Measurements from ENCODE around the gene CACNA1D.
"Not testable (repeated sequence)": the region's sequence is repeated elsewhere in the genome, so short reads cannot be mapped to it uniquely, and the experiment has no call there.

Gene CACNA1D

DNA sequence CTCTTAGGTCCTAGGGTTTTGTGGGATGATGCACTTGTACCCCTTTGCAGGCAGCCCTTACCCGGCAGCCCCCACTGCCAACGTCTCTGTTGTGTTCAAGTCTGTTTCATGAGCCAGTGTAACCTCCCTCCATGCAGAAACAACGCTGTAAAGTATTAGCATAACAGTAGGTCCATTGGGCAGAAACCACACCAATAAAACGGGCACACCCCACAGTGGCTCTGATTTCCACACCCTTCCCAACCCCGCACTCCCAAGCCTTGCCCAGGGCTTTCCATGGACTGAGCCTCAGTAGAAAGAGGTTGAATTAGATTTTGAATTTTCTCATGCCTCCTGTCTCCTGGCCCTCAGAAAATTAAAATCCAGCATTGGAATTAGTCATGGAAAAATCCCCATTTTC lies 124.5 kb downstream of the CACNA1D start:
- DNase-seq: no peak

DNA sequence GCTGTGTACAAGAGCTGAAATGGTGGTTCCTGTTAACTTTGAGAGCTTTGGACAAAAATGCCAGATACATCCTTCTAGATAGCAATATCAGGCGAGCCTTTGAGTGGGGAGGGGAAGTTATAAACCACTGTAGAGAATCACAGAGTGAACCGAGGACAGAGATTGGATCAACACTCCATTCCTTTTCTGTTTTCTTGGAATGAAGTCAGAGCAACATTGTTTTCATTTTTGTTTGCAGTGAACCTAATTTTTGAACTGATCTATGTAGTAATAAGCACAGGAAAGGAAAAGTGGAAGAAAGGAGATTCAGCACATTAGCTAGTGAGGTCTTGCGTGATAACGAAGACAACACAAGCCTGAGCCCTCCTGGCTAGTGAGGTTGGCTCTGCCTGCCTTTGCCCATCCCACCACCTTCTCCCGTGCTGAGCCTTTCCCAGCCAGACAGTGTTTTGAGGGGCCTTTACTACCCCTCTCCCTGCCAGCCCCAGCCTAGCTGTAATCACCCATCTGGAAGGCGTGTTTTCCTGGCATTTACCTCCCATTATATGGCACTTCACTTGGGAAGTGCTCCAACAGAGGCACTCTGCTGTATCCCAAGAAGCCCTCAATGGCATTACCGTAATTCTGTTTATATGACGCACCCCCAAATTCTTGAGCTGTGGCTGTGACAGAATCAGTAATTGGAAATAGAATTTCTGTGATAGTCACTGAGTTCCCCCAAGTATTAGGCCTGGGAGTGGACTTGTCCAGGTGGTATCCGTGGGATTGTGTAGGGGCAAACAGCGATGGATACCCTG lies 129.8 kb downstream of the CACNA1D start:
- no peak for DNase-seq

DNA sequence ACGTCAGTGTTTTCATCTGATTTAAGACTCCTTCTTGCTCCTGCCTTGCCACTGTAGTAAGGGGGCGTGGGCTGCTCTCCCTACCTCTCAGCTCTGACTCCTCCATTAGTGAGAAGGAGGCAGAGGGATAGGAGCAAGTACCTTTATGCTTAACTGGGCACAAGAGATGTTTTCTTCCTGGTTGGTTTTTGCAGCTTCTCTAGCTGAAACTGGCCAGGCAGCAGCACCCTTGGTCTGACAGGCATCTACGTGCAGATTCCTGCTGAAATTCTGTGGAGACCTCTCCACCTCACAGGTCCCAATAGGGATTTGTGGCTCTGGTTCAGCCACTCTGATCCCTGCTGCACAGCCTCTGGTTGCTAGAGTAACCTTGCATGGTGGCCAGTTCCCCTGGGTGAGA lies 132.5 kb downstream of the CACNA1D start:
- no peak for DNase-seq

DNA sequence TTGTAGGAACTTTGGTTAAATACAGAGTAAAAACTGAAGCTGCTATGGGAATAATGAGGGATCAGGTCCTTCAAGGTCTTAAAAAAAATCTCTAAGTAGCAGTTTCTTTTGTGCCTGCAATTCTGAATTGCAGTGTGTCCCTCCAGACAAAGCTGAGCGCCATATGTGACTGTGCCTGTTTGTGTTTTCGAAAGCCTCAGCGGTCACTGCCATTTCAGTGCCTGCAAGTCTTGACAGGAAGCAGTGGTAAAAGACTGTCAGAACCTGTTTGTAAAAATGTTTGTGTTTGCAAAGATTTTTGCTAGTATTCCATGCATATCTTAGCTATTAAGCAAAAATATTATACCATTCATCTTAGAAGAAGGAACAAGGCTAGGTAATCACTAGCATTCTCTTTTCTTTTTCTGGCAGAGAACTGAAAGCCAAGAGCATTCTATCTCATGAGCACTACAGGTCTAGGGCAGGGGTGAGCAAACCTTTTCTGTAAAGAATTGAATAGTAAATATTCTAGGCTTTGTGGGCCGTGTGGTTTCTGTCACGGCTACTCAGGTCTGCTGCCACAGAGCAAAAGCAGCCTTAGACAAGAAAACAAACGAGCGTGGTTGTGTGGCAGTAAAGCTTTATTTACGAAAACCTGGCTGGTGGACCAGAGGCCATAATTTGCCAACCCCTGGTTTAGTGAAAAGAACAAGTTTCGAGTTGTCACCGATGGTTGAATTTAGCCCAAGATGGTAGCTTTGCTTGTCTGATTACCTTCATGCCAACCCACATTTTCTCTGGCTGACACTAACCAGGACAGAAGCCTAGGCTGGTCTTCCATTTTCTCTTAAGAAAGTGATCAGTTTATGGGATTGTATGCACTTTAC lies 134.4 kb downstream of the CACNA1D start:
- no peak for DNase-seq

DNA sequence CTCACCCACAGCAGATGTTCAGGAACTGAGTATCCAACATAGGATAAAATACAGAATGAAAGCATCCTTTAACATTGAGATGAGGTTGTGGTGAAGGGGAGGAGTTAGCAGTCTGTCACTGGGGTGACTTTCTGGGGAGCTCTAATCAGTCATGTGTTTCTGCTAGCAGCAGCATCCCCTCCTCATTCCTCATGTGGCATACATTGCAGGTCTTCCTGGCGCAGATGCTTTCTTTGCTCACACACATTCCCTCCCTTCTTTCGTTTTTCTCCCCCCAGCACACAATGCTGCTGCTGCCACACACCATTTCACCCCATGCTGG lies 135.0 kb downstream of the CACNA1D start:
- DNase-seq: no peak

DNA sequence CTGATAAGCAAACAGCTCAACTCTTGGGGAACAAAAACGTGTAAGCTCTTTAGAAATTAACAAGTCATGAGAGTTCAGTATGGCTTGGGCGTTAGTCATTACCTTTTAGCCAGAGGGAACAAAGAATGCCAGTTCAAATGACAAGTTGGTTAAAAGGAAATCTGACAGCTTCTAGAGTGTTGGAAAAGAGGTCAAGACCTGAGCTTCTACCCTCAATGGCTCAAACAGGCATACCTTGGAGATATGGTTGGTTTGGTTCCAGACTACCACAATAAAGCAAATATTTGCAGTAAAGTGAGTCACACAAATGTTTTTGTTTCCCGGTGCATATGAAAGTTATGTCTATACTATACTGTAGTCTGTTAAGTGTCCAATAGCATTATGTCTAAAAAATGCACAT lies 136.1 kb downstream of the CACNA1D start:
- DNase-seq: no peak

DNA sequence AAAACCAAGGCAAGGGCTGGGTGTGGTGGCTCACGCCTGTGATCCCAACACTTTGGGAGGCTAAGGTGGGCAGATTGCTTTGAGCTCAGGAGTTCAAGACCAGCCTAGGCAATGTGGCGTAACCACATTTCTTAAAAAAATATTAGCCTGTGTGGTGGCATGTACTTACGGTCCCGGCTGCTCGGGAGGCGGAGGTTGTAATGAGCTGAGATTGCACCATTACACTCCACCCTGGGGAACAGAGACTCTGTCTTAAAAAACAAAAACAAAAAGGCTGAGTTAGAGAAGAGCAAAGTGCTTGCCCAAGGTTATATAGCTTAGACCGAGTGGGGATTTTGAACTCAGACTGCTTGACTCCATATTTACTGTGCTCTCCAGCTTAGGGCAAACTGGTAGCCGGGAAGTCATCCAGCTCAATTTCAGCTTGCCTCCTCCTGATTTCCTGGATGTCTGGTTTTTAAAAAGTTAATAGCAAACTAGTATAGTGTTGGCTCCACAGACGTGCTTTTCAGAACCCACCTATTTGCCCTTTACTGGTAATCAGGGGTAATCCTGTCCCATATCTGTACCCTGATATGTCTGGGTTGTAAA lies 138.9 kb downstream of the CACNA1D start:
- no peak for DNase-seq

DNA sequence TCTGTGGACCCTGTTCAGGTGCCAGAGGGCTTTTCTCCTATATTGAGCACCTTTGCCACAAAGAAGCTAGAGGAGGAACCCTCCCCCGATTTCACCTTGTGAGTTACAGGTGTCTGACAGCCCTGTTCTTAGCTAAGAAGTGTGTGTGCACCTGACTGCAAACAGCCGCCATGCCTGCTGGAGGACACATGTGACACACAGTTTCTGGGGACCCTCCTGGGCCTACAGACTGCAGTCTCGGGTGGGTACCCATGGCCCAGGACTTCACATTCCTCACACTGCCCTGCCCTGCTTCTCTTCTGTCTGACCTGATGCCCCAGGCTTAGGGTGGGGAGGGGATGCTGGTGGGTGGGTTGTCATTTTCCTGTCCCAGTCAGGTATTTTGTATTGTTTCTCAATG lies 140.6 kb downstream of the CACNA1D start:
- DNase-seq: no peak

DNA sequence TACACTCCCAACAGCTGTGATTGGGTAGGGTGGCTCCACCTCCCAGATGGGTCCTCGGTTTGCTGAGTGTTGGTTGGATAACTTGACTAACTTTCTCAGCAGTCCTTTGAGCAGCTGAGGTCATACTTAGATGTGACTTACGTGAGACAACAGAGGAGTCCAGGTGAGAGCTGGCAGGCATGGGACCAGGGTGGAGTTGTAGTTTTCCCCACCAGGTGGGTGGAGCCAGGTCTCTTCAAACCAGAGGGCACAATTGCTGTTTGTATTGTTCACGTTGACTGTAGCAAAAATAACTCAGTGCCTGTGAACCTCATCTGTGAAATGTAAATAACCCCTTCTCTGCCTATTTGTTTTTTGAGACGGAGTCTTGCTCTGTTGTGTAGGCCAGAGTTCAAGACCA lies 144.4 kb downstream of the CACNA1D start:
- not testable (repeated sequence) for DNase-seq

DNA sequence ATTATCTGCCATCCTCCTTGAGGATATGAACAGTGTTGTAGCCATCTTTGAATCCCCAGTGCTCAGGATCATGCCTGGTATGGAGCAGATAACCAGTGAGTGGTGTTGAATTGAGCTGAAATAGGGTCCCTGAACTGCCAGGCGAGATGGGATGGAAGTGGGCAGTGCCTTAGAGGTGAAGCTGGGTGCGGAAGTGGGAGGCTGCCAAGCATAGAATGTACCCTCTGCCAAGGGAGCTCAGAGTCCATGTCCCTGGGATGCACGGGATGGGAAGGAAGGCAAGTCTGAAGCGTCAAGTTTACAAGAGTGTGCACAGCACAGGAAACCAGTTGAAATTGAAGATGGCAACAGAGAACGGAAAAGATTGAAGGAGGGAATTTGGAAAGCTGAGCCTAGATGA lies 147.0 kb downstream of the CACNA1D start:
- no peak for DNase-seq

DNA sequence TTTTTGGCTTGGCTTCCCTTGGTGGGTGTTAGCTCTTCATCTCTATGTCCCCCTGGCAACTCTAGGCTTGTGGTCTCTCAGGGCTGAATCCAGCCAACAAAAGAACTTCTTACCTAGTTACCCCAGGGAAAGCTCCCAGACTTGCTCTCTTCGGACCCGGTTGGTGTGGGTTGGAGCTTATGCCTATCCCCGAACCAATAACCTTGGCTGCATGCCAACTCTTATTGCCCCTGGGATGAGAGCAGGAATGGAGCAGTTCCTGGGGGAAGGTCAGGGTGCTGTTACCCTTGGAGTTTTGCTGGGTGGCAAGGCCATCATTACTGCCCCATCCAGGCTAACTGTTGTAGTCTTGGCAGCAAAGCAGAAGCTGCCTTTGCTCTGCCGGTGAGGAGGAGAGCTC lies 147.8 kb downstream of the CACNA1D start:
- no peak for DNase-seq

DNA sequence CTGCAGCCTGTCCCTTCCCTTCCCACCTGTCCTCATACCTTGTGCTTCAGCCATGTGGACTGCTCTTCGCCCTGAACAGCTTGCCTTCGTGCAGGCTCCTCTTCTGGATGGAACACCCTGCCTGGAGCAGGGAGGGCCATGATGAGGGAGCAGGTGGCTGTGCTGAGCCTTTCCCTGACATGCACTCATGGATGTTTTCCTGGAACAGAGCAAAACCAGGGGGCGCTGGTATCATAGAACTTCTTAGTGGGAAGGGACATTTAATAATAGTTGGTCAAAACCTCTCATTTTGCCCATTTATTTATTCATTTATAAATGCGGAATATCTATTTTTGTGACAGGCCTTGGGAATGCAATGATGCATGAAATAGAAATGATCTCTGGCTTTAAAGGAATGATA lies 149.3 kb downstream of the CACNA1D start:
- DNase-seq: no peak

DNA sequence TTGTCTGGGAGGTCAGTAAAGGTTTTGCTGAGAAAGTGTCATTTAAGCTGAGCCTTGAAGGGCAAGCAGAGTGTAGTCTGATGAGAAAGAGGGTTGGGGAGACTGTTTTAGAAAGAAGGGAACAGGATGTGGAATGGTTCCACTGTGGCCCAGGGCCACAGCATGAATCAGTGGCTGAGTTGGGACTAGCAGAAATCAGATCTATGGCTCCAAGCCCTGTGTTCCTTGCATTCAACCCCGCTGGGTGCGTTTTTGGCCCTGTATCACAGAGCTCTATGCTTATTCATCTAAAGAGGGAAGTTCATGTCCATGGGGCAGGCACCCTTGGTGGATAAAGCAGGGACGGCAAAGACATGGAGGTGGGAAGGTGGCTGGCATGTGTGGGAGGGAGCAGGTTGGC lies 151.3 kb downstream of the CACNA1D start:
- no peak for DNase-seq

DNA sequence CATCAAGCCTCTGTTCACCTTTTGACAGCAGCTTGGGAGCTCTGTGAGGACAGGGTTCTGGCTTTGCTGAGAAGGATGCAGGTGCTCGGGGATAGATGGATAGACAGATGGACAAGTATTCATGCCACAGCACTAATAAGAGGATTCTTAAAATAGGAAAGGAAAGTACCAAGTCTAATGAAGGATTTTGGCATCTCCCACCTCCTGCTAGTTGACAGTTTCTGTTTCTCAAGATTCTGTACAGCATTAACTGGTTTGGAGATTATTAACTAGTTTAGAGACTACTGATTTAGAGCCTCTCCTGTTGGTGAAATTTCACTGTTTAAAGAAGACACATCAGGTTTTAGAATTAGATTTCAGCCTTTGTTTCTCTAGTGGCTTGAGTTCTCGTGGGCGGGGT lies 152.3 kb downstream of the CACNA1D start:
- DNase-seq: no peak

DNA sequence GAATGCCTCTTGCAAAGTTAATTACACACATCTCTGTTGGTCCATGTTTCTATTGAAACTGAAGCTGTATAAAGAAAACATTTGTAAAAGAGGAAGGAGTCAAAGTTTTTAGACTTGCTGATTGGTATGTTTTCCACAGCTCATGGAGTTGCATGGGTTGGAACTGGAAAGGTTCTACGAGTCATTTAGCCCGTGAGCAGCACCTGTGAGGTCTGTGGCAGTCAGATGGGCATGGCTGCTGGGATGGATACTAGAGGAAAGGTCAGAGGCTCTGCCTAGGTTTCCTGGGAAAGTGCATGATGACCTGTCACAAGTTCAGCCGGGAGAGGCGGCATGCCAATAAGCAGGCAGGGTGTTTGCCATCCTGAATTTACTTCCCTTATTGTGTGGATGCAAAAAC lies 155.4 kb downstream of the CACNA1D start:
- no peak for DNase-seq

DNA sequence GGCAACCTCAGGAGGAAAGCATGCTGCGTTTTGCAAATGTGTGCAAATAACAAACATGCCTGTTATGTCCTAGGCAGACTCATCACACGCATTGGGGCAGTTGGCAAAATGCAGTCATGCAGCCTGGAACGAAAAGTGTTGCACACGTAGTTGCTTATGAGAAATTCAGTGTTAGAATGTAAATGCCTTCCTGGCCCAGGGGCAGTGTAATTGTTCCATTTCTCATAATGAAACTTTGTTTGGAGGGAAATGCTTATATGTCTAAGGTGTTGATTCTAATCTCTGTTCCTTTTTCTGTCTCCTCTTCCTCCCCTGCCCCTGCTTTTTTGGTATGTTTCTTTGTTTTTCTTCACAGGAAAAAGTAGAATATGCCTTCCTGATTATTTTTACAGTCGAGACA lies 156.0 kb downstream of the CACNA1D start:
- DNase-seq: no peak

DNA sequence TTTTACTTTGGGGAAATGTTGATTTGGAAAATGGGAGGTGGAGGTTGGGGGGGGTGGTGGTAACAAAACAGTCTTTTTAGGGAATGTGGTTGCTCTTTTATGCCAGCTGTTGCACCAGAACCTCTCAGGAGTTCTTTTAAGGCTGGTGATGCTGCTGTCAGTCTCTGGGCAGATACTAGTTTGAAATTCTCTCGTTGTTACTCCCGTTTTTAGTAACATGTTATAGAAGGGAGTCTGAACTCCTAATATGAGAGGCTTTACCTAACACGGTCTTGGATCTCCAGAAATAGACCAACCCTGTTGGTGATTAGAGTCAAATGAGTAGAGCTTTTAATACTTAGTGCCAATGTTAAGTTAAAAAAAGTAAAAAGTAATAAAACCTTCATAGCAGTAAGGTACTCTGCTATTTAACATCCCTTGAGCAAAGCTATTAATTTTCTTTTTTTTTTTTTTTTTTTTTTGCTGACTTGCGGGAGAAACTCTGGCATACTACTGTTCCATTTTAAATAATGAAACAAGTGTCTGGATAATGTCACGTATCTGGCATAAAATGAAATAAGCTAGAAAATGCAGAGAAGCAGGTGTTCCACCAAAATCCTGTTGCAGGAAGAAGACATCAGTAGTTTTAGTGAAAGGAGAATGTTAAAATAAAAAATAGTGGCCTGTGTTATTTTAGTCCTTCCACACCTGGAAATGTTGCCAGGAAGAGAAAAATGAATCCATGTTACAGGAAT lies 156.7 kb downstream of the CACNA1D start:
- DNase-seq: no peak

DNA sequence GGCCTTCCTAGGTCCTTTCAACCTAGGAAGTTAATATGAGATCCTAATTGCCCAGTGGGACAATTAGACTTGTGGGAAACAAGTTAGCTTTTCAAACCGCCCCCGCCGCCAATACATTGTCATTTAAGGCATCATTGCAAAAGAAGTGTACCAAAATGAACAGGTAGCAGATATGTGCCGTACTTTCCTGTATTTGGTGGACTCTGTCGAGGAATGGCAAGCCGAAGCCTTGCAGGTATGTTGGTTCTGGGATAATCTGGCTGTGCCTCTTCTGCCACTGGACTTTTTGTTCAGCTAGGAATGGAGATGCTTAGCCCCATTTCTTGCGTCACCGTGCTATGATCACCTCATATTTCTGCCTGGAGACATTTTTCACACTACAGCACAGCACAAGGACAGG lies 157.5 kb downstream of the CACNA1D start:
- DNase-seq: no peak

DNA sequence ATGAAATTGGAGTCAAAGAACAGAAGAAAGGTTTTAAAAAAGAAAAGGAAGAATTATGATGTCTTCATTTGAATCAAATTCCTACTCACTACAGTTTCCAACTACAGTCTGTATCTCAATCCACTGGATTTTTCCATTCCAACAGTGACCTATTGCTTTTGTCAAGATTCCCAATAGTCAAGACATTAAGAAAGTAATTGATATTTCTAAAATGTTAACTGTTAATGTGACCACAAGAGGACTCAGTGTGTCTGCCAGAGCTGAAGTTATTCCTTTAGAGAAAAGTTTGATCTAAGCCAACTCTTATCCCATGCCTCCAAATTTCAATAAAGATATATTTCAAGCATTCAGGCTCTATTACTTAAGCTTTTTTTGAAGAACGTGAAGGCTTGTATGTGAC lies 163.2 kb downstream of the CACNA1D start:
- DNase-seq: no peak

DNA sequence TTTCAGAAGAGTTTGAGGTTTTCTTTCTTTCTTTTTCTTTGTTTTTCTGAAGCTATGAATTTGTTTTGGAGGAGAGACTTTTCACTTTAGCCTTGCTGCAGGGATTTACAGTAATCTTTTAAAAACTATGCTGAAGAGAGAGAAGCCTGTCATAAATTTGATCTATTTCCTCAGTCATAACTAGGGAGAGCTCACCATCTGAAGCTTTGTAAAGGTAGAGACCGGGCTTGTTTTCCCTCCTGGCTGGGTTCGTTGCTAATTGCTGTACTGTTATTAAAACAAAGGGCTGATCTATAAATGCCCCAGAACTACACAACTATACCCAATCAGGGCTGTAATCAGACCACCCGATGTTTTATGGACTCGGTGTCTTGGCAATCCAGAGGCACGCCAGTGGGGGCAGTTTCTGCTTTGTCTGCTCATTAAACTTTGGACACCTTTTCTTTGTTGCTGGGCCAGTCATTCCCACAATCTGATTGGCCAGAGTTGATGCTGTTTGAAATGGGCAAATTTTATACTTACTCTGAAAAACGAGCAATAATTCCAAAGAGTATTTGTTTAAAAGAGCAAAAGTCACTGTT lies 164.3 kb downstream of the CACNA1D start:
- no peak for DNase-seq

DNA sequence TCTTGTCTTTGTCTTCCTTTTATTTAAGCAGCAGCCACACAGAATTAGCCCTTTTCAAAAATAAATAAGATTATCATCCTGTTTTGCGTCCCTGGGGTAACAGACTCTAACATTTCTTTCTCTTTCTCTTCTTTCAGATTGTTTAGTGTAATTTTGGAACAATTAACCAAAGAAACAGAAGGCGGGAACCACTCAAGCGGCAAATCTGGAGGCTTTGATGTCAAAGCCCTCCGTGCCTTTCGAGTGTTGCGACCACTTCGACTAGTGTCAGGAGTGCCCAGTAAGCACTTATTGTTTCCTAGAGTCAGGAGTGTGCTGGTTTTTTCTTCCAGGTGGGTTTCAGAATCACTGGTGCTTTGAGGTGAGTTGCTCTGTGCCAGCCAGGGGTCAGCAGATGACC lies 165.6 kb downstream of the CACNA1D start:
- DNase-seq: no peak

DNA sequence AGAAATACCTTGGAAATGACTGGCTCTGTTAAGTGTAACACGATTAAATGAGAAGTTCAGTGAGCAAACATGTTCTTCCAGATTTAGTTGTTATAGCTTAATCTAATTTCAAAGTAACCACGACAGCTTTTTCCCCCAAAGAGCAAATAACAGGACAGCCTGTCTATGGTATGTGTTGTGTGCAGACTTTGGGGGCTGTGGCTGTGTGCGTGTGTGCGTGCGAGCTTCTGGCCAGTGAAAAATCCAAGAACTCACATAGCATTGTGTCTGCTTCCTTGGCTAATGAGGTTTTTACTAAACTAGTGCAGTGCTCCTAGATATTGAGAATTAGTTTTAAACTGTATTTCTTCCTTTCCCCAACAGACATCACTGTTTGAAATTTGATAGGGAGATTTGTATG lies 167.1 kb downstream of the CACNA1D start:
- no peak for DNase-seq

DNA sequence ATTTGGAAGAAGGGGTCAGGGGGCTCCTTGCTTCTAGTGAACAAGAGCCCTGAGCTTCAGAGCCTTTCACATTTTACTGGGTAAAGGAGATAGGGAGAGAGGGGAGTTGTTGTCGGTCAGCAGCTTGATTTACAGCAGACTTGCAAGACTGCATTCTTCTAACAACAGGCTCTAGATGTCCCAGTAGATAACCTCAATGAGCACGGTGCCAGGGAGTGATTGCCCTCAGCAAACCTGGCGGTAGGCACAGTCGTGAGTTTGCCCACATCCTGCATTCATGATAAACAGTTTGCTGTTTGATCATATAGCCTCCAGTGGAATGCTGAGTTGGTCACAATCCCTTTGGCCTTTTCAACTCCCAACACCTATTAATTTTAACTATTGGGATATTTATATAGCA lies 170.4 kb downstream of the CACNA1D start:
- not testable (repeated sequence) for DNase-seq

Measured in CD4-positive, alpha-beta T cell treated with Interleukin-4 for 1 hour (primary cell).